Activated CD4-positive, alpha-beta T cell treated with anti-CD3 and anti-CD28 coated beads for 36 hours (primary cell): ENCODE measurements around the gene CTNND2. TPM values are rescaled to one million over a fixed set of nuclear protein-coding genes. Genes with fewer than 3 reads are reported as not detected.

Experiments
- ATAC-seq: fragments of 200-7000 bp; cut with Tn5 transposase; one replicate; pipeline ENCODE4 v1.10.0; 2021; ENCODE audit warnings: mild to moderate bottlenecking, moderate library complexity
- CTCF ChIA-PET: fragments of 350-600 bp; sonication (Branson Sonifier 250); formaldehyde crosslinking; loops from one replicate; lab custom pipeline; 2021; ENCODE audit warnings: antibody characterized with exemption; lab: Charles Lee
- POLR2A ChIA-PET: fragments of 350-600 bp; sonication (Branson Sonifier 250); formaldehyde crosslinking; loops from one replicate; lab custom pipeline; 2021; ENCODE audit warnings: antibody characterized with exemption, inconsistent platforms; lab: Charles Lee
- DNase-seq: peaks from one replicate; pipeline ENCODE4 v3.0.0-alpha.2; 2020
- H3K27ac Mint-ChIP-seq: one replicate; pipeline ENCODE4 v1.8.0; 2021; ENCODE audit warnings: mixed read lengths
- H3K27me3 Mint-ChIP-seq: one replicate; pipeline ENCODE4 v1.8.0; 2021; ENCODE audit warnings: mixed read lengths
- H3K36me3 Mint-ChIP-seq: one replicate; pipeline ENCODE4 v1.8.0; 2021; ENCODE audit warnings: low read depth, mixed read lengths
- H3K4me1 Mint-ChIP-seq: one replicate; pipeline ENCODE4 v1.8.0; 2021; ENCODE audit warnings: mixed read lengths
- H3K4me3 Mint-ChIP-seq: one replicate; pipeline ENCODE4 v1.8.0; 2021; ENCODE audit warnings: mild to moderate bottlenecking, moderate library complexity, mixed read lengths
- H3K9me3 Mint-ChIP-seq: one replicate; pipeline ENCODE4 v1.8.0; 2021; ENCODE audit warnings: low read depth, mixed read lengths
- intact Hi-C, 2 experiments: fragments of 100-400 bp; cut with DNase I in 1 of 2; cut with micrococcal nuclease in 1 of 2; formaldehyde crosslinking; loops; one replicate each; pipeline versions ENCODE4 v1.14.2 to v1.15.1; 2022 to 2024; cut with DNase I, micrococcal nuclease
- total RNA-seq, 2 experiments: library from RNA; stranded (reverse); gene quantifications; one replicate each; pipeline ENCODE4 v1.2.3, GENCODE V29; 2021

The CTNND2 gene
- not detected for total RNA-seq

GRCh38 chr5:11904265-11904906, at the start of gene CTNND2:
TSS of gene CTNND2 (minus strand) at chr5:11904446. CDS start at chr5:11903853, 593 bp downstream.
- Mint-ChIP-seq H3K4me1 (no peaks in the 10 kb centered on the region), H3K4me3 (peak within 1 kb of the TSS; percentile 15), H3K27me3 (peaks cover 46% of the 10 kb centered on the region), H3K36me3 (peaks cover 2% of the 10 kb centered on the region), H3K27ac (no peak within 1 kb of the TSS), H3K9me3 (no peaks in the 10 kb centered on the region)
- ChIA-PET CTCF (no interaction called here), POLR2A (no interaction called here)
- DNase-seq (peak; percentile 8), ATAC-seq (no peak)
- intact Hi-C loops: no loop called here

- no peak overlapping the region for H3K27ac Mint-ChIP-seq
- no peaks in the 10 kb centered on the region for H3K27me3 Mint-ChIP-seq
- no peaks in the 10 kb centered on the region for H3K36me3 Mint-ChIP-seq
- ChIA-PET POLR2A (no interaction called here), CTCF (no interaction called here)
- peaks cover 2% of the 10 kb centered on the region for H3K9me3 Mint-ChIP-seq
- H3K4me1 Mint-ChIP-seq: no peaks in the 10 kb centered on the region
- intact Hi-C loops: no loop called here
- no peak overlapping the region for H3K4me3 Mint-ChIP-seq
- ATAC-seq: no peak
- no peak for DNase-seq
These were observed 42.1 kb upstream of the CTNND2 start for GRCh38 chr5:11946317-11946716.

- ATAC-seq (no peak), DNase-seq (no peak)
- Mint-ChIP-seq H3K9me3 (peaks cover 10% of the 10 kb centered on the region), H3K27ac (no peak overlapping the region), H3K4me3 (no peak overlapping the region), H3K4me1 (no peaks in the 10 kb centered on the region), H3K27me3 (no peaks in the 10 kb centered on the region), H3K36me3 (no peaks in the 10 kb centered on the region)
- CTCF ChIA-PET: no interaction called here
- POLR2A ChIA-PET: no interaction called here
- intact Hi-C loops: no loop called here
These were observed 37.3 kb upstream of the CTNND2 start for GRCh38 chr5:11941566-11941965.

- ChIA-PET CTCF (no interaction called here), POLR2A (no interaction called here)
- Mint-ChIP-seq H3K4me3 (no peak overlapping the region), H3K27ac (no peak overlapping the region), H3K9me3 (peaks cover 3% of the 10 kb centered on the region), H3K27me3 (no peaks in the 10 kb centered on the region), H3K4me1 (no peaks in the 10 kb centered on the region), H3K36me3 (no peaks in the 10 kb centered on the region)
- no peak for DNase-seq
- no peak for ATAC-seq
- intact Hi-C loops: no loop called here
These were observed 27.4 kb upstream of the CTNND2 start for GRCh38 chr5:11931638-11932037.

GRCh38 chr5:11928909-11929308, 24.7 kb upstream of the CTNND2 start:
- no peak overlapping the region for H3K4me3 Mint-ChIP-seq
- H3K4me1 Mint-ChIP-seq: no peaks in the 10 kb centered on the region
- intact Hi-C loops: no loop called here
- no peak overlapping the region for H3K27ac Mint-ChIP-seq
- no peak for DNase-seq
- no peak for ATAC-seq
- H3K9me3 Mint-ChIP-seq: peaks cover 8% of the 10 kb centered on the region
- H3K36me3 Mint-ChIP-seq: no peaks in the 10 kb centered on the region
- POLR2A ChIA-PET: no interaction called here
- CTCF ChIA-PET: interaction anchor here (0.6 kb wide), 1 partner anchor 1089 kb away, joined by 3 read pairs; no protein-coding TSS in a partner anchor
- no peaks in the 10 kb centered on the region for H3K27me3 Mint-ChIP-seq

GRCh38 chr5:11925701-11926100, 21.5 kb upstream of the CTNND2 start:
- intact Hi-C loops: no loop called here
- Mint-ChIP-seq H3K9me3 (peaks cover 11% of the 10 kb centered on the region), H3K27me3 (no peaks in the 10 kb centered on the region), H3K4me3 (no peak overlapping the region), H3K4me1 (no peaks in the 10 kb centered on the region), H3K27ac (no peak overlapping the region), H3K36me3 (no peaks in the 10 kb centered on the region)
- no peak for ATAC-seq
- POLR2A ChIA-PET: no interaction called here
- no peak for DNase-seq
- CTCF ChIA-PET: no interaction called here

- Mint-ChIP-seq H3K27ac (no peak overlapping the region), H3K36me3 (no peaks in the 10 kb centered on the region), H3K27me3 (no peaks in the 10 kb centered on the region), H3K4me1 (no peaks in the 10 kb centered on the region), H3K9me3 (peaks cover 16% of the 10 kb centered on the region), H3K4me3 (no peak overlapping the region)
- CTCF ChIA-PET: no interaction called here
- DNase-seq (no peak), ATAC-seq (no peak)
- intact Hi-C loops: no loop called here
- POLR2A ChIA-PET: no interaction called here
These were observed 18.1 kb upstream of the CTNND2 start for GRCh38 chr5:11922394-11922793.

- Mint-ChIP-seq H3K27ac (no peak overlapping the region), H3K9me3 (peaks cover 8% of the 10 kb centered on the region), H3K4me3 (no peak overlapping the region), H3K27me3 (no peaks in the 10 kb centered on the region), H3K4me1 (no peaks in the 10 kb centered on the region), H3K36me3 (no peaks in the 10 kb centered on the region)
- DNase-seq (no peak), ATAC-seq (no peak)
- CTCF ChIA-PET: no interaction called here
- intact Hi-C loops: no loop called here
- POLR2A ChIA-PET: no interaction called here
These were observed 14.3 kb upstream of the CTNND2 start for GRCh38 chr5:11918463-11919045.

GRCh38 chr5:11909471-11909870, 5.2 kb upstream of the CTNND2 start:
- POLR2A ChIA-PET: no interaction called here
- peaks cover 2% of the 10 kb centered on the region for H3K9me3 Mint-ChIP-seq
- no peak overlapping the region for H3K27ac Mint-ChIP-seq
- no peaks in the 10 kb centered on the region for H3K4me1 Mint-ChIP-seq
- no peak for DNase-seq
- H3K4me3 Mint-ChIP-seq: no peak overlapping the region
- intact Hi-C loops: no loop called here
- peaks cover 2% of the 10 kb centered on the region for H3K36me3 Mint-ChIP-seq
- peaks cover 24% of the 10 kb centered on the region for H3K27me3 Mint-ChIP-seq
- ATAC-seq: no peak
- CTCF ChIA-PET: no interaction called here

GRCh38 chr5:11906497-11906896, 2.3 kb upstream of the CTNND2 start:
- Mint-ChIP-seq H3K36me3 (peaks cover 2% of the 10 kb centered on the region), H3K9me3 (peaks cover 2% of the 10 kb centered on the region), H3K27me3 (peaks cover 44% of the 10 kb centered on the region), H3K4me1 (no peaks in the 10 kb centered on the region), H3K4me3 (no peak overlapping the region), H3K27ac (no peak overlapping the region)
- DNase-seq: no peak
- ChIA-PET POLR2A (no interaction called here), CTCF (no interaction called here)
- intact Hi-C loops: no loop called here
- ATAC-seq: no peak

GRCh38 chr5:11905206-11905605, 960 bp upstream of the CTNND2 start:
- peaks cover 46% of the 10 kb centered on the region for H3K27me3 Mint-ChIP-seq
- intact Hi-C loops: no loop called here
- ChIA-PET CTCF (no interaction called here), POLR2A (no interaction called here)
- H3K27ac Mint-ChIP-seq: no peak overlapping the region
- no peak for DNase-seq
- H3K4me1 Mint-ChIP-seq: no peaks in the 10 kb centered on the region
- no peak for ATAC-seq
- H3K9me3 Mint-ChIP-seq: no peaks in the 10 kb centered on the region
- peaks cover 2% of the 10 kb centered on the region for H3K36me3 Mint-ChIP-seq
- H3K4me3 Mint-ChIP-seq: no peak overlapping the region

GRCh38 chr5:11903614-11904264, 507 bp downstream of the CTNND2 start:
- Mint-ChIP-seq H3K9me3 (no peaks in the 10 kb centered on the region), H3K4me1 (no peaks in the 10 kb centered on the region), H3K27ac (no peak overlapping the region), H3K4me3 (peak overlapping the region; percentile 15), H3K36me3 (peaks cover 2% of the 10 kb centered on the region), H3K27me3 (peaks cover 46% of the 10 kb centered on the region)
- ATAC-seq: peak; percentile 57
- CTCF ChIA-PET: no interaction called here
- POLR2A ChIA-PET: no interaction called here
- peak; percentile 30 for DNase-seq
- intact Hi-C loops: no loop called here
